WTC11 (cell line): Measurements from ENCODE around the gene PRTFDC1.

Source experiments
- ELF4 ChIP-seq: sonication (generic); formaldehyde crosslinking; IDR thresholded peaks from 2 replicates; pipeline ENCODE4 v1.8.1; 2022; ENCODE audit warnings: low read depth, mild to moderate bottlenecking, moderate library complexity, missing genetic modification reagents
- FOXJ3 ChIP-seq: sonication (generic); formaldehyde crosslinking; IDR thresholded peaks from 2 replicates; pipeline ENCODE4 v1.9.0; 2021; ENCODE audit warnings: missing genetic modification reagents, mild to moderate bottlenecking, borderline replicate concordance
- FOXK1 ChIP-seq: sonication (generic); formaldehyde crosslinking; IDR thresholded peaks from 2 replicates; pipeline ENCODE4 v1.8.0; 2022; ENCODE audit warnings: mild to moderate bottlenecking, moderate library complexity, missing genetic modification reagents
- NFE2L1 ChIP-seq: sonication (generic); formaldehyde crosslinking; IDR thresholded peaks from 2 replicates; pipeline ENCODE4 v1.8.1; 2023; ENCODE audit warnings: missing genetic modification reagents
- NR2C2 ChIP-seq: sonication (generic); formaldehyde crosslinking; IDR thresholded peaks from 2 replicates; pipeline ENCODE4 v1.8.0; 2022; ENCODE audit warnings: mild to moderate bottlenecking, missing genetic modification reagents
- TF ChIP-seq, protein P1 (sequence below): sonication (generic); formaldehyde crosslinking; IDR thresholded peaks from 2 replicates; pipeline ENCODE4 v1.8.0; 2023; ENCODE audit warnings: missing genetic modification reagents
- TF ChIP-seq, protein P2 (sequence below): sonication (generic); formaldehyde crosslinking; conservative IDR thresholded peaks from 2 replicates; pipeline ENCODE4 v1.8.1; 2023; ENCODE audit warnings: mild to moderate bottlenecking, low read depth, missing genetic modification reagents, moderate library complexity
- TF ChIP-seq, protein P3 (sequence below): sonication (generic); formaldehyde crosslinking; IDR thresholded peaks from 2 replicates; pipeline ENCODE4 v1.8.1; 2022; ENCODE audit warnings: mild to moderate bottlenecking, missing genetic modification reagents, moderate library complexity, borderline replicate concordance
- TF ChIP-seq, protein P4 (sequence below): fragments of 200-600 bp; IDR thresholded peaks from 2 replicates; pipeline ENCODE4 v1.8.0; 2022; ENCODE audit warnings: antibody characterized with exemption
- TF ChIP-seq, protein P5 (sequence below): sonication (generic); formaldehyde crosslinking; IDR thresholded peaks from 2 replicates; pipeline ENCODE4 v1.8.1; 2023; ENCODE audit warnings: mild to moderate bottlenecking, missing genetic modification reagents, moderate library complexity
- TF ChIP-seq, protein P6 (sequence below): sonication (generic); formaldehyde crosslinking; conservative IDR thresholded peaks from 2 replicates; pipeline ENCODE4 v1.8.1; 2022; ENCODE audit warnings: mild to moderate bottlenecking, missing genetic modification reagents

DNA sequence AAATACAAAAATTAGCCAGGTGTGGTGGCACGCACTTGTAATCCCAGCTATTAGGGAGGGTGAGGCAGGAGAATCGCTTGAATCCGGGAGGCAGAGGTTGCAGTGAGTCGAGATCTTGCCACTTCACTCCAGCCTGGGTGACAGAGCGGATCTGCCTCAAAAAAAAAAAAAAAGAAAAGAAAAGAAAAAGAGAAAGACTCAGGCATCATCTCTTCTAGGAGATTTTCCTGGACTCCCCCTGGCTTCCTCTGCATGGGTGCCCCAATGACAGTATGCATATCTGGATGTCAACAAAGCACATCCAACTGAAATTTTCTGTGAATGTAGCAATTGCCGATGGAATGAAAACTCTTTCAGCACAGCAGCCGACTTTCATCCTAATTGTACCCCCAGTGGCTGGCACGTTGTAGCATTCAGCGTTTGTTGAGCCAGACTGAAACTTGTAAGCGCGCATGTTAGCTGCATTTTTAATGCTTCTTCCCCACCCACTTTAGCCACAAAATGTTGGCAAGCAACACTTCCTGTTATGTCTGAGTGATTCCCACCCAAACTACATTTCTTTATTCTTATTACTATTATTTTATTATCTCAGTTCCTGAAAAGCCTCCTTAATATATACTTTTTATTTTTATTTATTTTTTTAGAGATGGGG lies 70.2 kb downstream of the PRTFDC1 start:
- TF ChIP-seq, protein P1, sequence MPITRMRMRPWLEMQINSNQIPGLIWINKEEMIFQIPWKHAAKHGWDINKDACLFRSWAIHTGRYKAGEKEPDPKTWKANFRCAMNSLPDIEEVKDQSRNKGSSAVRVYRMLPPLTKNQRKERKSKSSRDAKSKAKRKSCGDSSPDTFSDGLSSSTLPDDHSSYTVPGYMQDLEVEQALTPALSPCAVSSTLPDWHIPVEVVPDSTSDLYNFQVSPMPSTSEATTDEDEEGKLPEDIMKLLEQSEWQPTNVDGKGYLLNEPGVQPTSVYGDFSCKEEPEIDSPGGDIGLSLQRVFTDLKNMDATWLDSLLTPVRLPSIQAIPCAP (CRISPR knock-in tag), result no peak
- TF ChIP-seq, protein P2, sequence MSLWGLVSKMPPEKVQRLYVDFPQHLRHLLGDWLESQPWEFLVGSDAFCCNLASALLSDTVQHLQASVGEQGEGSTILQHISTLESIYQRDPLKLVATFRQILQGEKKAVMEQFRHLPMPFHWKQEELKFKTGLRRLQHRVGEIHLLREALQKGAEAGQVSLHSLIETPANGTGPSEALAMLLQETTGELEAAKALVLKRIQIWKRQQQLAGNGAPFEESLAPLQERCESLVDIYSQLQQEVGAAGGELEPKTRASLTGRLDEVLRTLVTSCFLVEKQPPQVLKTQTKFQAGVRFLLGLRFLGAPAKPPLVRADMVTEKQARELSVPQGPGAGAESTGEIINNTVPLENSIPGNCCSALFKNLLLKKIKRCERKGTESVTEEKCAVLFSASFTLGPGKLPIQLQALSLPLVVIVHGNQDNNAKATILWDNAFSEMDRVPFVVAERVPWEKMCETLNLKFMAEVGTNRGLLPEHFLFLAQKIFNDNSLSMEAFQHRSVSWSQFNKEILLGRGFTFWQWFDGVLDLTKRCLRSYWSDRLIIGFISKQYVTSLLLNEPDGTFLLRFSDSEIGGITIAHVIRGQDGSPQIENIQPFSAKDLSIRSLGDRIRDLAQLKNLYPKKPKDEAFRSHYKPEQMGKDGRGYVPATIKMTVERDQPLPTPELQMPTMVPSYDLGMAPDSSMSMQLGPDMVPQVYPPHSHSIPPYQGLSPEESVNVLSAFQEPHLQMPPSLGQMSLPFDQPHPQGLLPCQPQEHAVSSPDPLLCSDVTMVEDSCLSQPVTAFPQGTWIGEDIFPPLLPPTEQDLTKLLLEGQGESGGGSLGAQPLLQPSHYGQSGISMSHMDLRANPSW, result no peak
- TF ChIP-seq, protein P3, sequence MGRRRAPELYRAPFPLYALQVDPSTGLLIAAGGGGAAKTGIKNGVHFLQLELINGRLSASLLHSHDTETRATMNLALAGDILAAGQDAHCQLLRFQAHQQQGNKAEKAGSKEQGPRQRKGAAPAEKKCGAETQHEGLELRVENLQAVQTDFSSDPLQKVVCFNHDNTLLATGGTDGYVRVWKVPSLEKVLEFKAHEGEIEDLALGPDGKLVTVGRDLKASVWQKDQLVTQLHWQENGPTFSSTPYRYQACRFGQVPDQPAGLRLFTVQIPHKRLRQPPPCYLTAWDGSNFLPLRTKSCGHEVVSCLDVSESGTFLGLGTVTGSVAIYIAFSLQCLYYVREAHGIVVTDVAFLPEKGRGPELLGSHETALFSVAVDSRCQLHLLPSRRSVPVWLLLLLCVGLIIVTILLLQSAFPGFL, result no peak
- TF ChIP-seq FOXJ3 (CRISPR knock-in tag), result no peak
- no peak for TF ChIP-seq FOXK1 (CRISPR knock-in tag)
- TF ChIP-seq, protein P4, sequence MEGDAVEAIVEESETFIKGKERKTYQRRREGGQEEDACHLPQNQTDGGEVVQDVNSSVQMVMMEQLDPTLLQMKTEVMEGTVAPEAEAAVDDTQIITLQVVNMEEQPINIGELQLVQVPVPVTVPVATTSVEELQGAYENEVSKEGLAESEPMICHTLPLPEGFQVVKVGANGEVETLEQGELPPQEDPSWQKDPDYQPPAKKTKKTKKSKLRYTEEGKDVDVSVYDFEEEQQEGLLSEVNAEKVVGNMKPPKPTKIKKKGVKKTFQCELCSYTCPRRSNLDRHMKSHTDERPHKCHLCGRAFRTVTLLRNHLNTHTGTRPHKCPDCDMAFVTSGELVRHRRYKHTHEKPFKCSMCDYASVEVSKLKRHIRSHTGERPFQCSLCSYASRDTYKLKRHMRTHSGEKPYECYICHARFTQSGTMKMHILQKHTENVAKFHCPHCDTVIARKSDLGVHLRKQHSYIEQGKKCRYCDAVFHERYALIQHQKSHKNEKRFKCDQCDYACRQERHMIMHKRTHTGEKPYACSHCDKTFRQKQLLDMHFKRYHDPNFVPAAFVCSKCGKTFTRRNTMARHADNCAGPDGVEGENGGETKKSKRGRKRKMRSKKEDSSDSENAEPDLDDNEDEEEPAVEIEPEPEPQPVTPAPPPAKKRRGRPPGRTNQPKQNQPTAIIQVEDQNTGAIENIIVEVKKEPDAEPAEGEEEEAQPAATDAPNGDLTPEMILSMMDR, result no peak
- TF ChIP-seq NR2C2, result no peak
- TF ChIP-seq, protein P5, sequence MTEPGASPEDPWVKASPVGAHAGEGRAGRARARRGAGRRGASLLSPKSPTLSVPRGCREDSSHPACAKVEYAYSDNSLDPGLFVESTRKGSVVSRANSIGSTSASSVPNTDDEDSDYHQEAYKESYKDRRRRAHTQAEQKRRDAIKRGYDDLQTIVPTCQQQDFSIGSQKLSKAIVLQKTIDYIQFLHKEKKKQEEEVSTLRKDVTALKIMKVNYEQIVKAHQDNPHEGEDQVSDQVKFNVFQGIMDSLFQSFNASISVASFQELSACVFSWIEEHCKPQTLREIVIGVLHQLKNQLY (CRISPR knock-in tag), result no peak
- TF ChIP-seq, protein P6, sequence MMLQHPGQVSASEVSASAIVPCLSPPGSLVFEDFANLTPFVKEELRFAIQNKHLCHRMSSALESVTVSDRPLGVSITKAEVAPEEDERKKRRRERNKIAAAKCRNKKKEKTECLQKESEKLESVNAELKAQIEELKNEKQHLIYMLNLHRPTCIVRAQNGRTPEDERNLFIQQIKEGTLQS (CRISPR knock-in tag), result no peak
- no peak for TF ChIP-seq NFE2L1
- no peak for TF ChIP-seq ELF4
